Peyer's patch (tissue), 4 donors: ENCODE results near the gene VPS4A. TPM values are rescaled to one million over a fixed set of nuclear protein-coding genes. Genes with fewer than 3 reads are reported as not detected.

Experiments
- DNase-seq, 3 donors: peaks; one replicate each; pipeline ENCODE4 v3.0.0-alpha.2; 2017 to 2019
- H3K27ac ChIP-seq, 4 donors: fragments of 200-600 bp; sonication (generic); one replicate each; pipeline ENCODE4 v1.5.1; 2016 to 2019
- H3K27me3 ChIP-seq, 2 donors: fragments of 200-600 bp; sonication (generic); one replicate each; pipeline ENCODE4 v1.5.1; 2019
- H3K36me3 ChIP-seq, 3 donors: fragments of 200-600 bp; sonication (generic); one replicate each; pipeline ENCODE4 v1.5.1; 2016 to 2019
- H3K4me1 ChIP-seq, 4 donors: fragments of 200-600 bp; sonication (generic); one replicate each; pipeline ENCODE4 v1.5.1; 2016 to 2019
- H3K4me3 ChIP-seq, 4 donors: fragments of 200-600 bp; sonication (generic); 1 replicate in 3 of 4; 2 replicates in 1 of 4; pipeline ENCODE4 v1.5.1; 2016 to 2019; ENCODE audit warnings: mild to moderate bottlenecking in 1 of 4
- H3K9me3 ChIP-seq, 4 donors: fragments of 200-600 bp; sonication (generic); one replicate each; pipeline ENCODE4 v1.5.1; 2016 to 2019; ENCODE audit warnings: mild to moderate bottlenecking in 1 of 4
- POLR2A ChIP-seq, 2 donors: fragments of 450-650 bp; IDR thresholded peaks; one replicate each; pipeline ENCODE4 v1.5.1; 2017; ENCODE audit warnings: antibody characterized with exemption in 2 of 2, mild to moderate bottlenecking in 2 of 2, moderate library complexity in 2 of 2
- total RNA-seq, 4 donors: library from RNA; depleted of rRNA; stranded (reverse); fragments of >200 nt; gene quantifications; one replicate each; pipeline ENCODE4 v1.1.0, GENCODE V29; 2016
- TF ChIP-seq, protein P1 (sequence below), 6 experiments: fragments of 450-650 bp in 4 of 6; fragments of 200-600 bp in 2 of 6; sonication (generic) in 1 of 6; IDR thresholded peaks; one replicate each; pipeline ENCODE4 v1.5.1; 2017 to 2019; ENCODE audit warnings: antibody characterized with exemption in 6 of 6, mild to moderate bottlenecking in 3 of 6, moderate library complexity in 1 of 6

The VPS4A gene
- total RNA-seq, 4 donors from 2014 or later = 37.1 to 63.1 (median 47.8) TPM

DNA sequence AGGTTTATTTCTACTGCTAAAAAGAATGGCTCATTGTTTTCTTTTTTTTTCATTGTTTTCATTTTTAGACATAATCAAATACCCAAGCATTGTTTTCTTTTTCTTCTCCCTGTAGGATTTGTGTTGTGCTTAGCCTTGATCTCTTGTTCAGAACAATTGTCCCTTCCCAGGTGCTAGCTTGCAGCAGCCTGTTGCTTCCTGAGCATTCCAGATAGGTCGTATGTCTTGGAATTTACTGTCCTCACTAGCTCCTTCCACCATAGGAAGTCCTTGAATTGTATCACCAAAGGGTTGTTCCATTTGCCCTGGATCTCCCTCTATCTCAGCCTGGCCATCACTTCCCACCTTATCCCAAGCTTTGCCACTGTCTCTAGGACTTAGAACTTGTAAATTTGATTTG is 10.0 kb upstream of the VPS4A start:
- Histone ChIP-seq H3K27me3 (no peaks in the 10 kb centered on the region), H3K9me3 (no peaks in the 10 kb centered on the region), H3K36me3 (peaks cover 0 to 44% (median 0%) of the 10 kb centered on the region in 3 donors), H3K27ac (no peak overlapping the region), H3K4me1 (no peaks in the 10 kb centered on the region), H3K4me3 (no peak overlapping the region)
- TF ChIP-seq, protein P1, sequence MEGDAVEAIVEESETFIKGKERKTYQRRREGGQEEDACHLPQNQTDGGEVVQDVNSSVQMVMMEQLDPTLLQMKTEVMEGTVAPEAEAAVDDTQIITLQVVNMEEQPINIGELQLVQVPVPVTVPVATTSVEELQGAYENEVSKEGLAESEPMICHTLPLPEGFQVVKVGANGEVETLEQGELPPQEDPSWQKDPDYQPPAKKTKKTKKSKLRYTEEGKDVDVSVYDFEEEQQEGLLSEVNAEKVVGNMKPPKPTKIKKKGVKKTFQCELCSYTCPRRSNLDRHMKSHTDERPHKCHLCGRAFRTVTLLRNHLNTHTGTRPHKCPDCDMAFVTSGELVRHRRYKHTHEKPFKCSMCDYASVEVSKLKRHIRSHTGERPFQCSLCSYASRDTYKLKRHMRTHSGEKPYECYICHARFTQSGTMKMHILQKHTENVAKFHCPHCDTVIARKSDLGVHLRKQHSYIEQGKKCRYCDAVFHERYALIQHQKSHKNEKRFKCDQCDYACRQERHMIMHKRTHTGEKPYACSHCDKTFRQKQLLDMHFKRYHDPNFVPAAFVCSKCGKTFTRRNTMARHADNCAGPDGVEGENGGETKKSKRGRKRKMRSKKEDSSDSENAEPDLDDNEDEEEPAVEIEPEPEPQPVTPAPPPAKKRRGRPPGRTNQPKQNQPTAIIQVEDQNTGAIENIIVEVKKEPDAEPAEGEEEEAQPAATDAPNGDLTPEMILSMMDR (IDR thresholded peaks at IDR 0.05) = no peak
- no peak for TF ChIP-seq POLR2A (IDR thresholded peaks at IDR 0.05)
- no peak for DNase-seq

GRCh38 chr16:69301861-69302260 is 9.3 kb upstream of the VPS4A start:
- peaks cover 0 to 44% (median 0%) of the 10 kb centered on the region in 3 donors for H3K36me3 ChIP-seq
- H3K27me3 ChIP-seq = no peaks in the 10 kb centered on the region
- H3K4me3 ChIP-seq = no peak overlapping the region
- no peaks in the 10 kb centered on the region for H3K4me1 ChIP-seq
- no peak overlapping the region for H3K27ac ChIP-seq
- TF ChIP-seq, protein P1 (IDR thresholded peaks at IDR 0.05) = no peak
- no peak for TF ChIP-seq POLR2A (IDR thresholded peaks at IDR 0.05)
- DNase-seq = no peak
- H3K9me3 ChIP-seq = no peaks in the 10 kb centered on the region

DNA sequence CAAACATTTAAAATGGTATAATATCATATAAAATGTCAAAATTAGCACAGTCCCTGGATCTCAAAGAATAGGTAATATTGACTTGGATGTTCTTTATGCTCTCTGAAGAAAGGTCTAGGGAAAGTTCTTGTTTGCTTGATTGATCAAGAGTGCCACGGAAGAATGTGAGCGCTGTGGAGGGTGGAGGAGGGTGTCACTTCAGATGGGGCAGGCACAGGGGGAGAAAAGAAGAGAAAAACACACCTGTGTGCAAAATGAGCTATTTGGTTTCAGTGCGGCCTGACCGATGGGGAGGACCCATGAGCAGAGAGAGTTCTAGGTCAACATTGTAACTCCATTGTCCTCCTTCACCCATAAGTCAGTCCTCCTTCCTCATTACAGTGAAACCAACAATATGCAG is 8.8 kb upstream of the VPS4A start:
- no peaks in the 10 kb centered on the region for H3K4me1 ChIP-seq
- H3K36me3 ChIP-seq = peaks cover 0 to 44% (median 0%) of the 10 kb centered on the region in 3 donors
- no peaks in the 10 kb centered on the region for H3K27me3 ChIP-seq
- H3K9me3 ChIP-seq = no peaks in the 10 kb centered on the region
- H3K4me3 ChIP-seq = no peak overlapping the region
- DNase-seq = no peak
- TF ChIP-seq POLR2A (IDR thresholded peaks at IDR 0.05) = no peak
- TF ChIP-seq, protein P1 (IDR thresholded peaks at IDR 0.05) = no peak
- no peak overlapping the region for H3K27ac ChIP-seq

DNA sequence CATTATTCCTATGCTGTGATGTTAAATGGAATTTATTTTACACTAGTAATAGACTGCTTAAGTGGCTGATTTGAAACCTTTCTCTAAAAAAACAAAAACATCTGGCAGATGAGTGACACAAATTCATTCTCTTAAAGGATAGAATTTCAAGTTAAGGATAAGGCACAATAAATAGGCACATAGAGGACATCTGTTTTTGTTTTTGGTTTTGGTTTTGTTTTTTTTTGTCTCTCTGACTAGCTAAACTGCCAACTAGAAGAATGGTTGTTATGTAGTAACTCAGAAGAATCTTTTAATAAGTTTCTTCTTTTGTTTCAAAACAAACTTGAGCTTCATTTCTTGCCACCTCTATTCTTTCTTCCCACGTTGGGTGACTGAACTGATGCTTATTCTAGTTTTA is 5.1 kb upstream of the VPS4A start:
- Histone ChIP-seq H3K27me3 (no peaks in the 10 kb centered on the region), H3K9me3 (no peaks in the 10 kb centered on the region), H3K4me3 (no peak overlapping the region), H3K36me3 (peaks cover 0 to 25% (median 0%) of the 10 kb centered on the region in 3 donors), H3K4me1 (peaks cover 0 to 4% (median 0%) of the 10 kb centered on the region in 4 donors), H3K27ac (no peak overlapping the region)
- no peak for DNase-seq
- TF ChIP-seq POLR2A (IDR thresholded peaks at IDR 0.05) = no peak
- TF ChIP-seq, protein P1 (IDR thresholded peaks at IDR 0.05) = no peak

GRCh38 chr16:69307091-69307490 is 4.1 kb upstream of the VPS4A start:
- no peak overlapping the region for H3K27ac ChIP-seq
- peaks cover 0 to 4% (median 2%) of the 10 kb centered on the region in 4 donors for H3K4me1 ChIP-seq
- TF ChIP-seq POLR2A (IDR thresholded peaks at IDR 0.05) = no peak
- TF ChIP-seq, protein P1 (IDR thresholded peaks at IDR 0.05) = no peak
- H3K9me3 ChIP-seq = no peaks in the 10 kb centered on the region
- no peaks in the 10 kb centered on the region for H3K27me3 ChIP-seq
- H3K4me3 ChIP-seq = no peak overlapping the region
- H3K36me3 ChIP-seq = peaks cover 0 to 17% (median 0%) of the 10 kb centered on the region in 3 donors
- DNase-seq = no peak

- no peak for DNase-seq
- H3K4me1 ChIP-seq = peaks cover 0 to 10% (median 7%) of the 10 kb centered on the region in 4 donors
- H3K9me3 ChIP-seq = no peaks in the 10 kb centered on the region
- no peak overlapping the region for H3K27ac ChIP-seq
- TF ChIP-seq, protein P1 (IDR thresholded peaks at IDR 0.05) = no peak
- TF ChIP-seq POLR2A (IDR thresholded peaks at IDR 0.05) = no peak
- no peak overlapping the region for H3K4me3 ChIP-seq
- H3K27me3 ChIP-seq = no peaks in the 10 kb centered on the region
- H3K36me3 ChIP-seq = peaks cover 0 to 13% (median 0%) of the 10 kb centered on the region in 3 donors
Observed at GRCh38 chr16:69307856-69308255, 3.3 kb upstream of the VPS4A start.
